Stimulated activated CD4-positive, alpha-beta T cell treated with anti-CD3 and anti-CD28 coated beads, Interleukin-2, amount 100 ng/mL, for 24 hours (primary cell): ENCODE measurements around the gene PNLIPRP2.

Source experiments
- DNase-seq, 2 donors: peaks; one replicate each; pipeline ENCODE4 v3.0.0-alpha.2; 2020

PNLIPRP2 gene

DNA sequence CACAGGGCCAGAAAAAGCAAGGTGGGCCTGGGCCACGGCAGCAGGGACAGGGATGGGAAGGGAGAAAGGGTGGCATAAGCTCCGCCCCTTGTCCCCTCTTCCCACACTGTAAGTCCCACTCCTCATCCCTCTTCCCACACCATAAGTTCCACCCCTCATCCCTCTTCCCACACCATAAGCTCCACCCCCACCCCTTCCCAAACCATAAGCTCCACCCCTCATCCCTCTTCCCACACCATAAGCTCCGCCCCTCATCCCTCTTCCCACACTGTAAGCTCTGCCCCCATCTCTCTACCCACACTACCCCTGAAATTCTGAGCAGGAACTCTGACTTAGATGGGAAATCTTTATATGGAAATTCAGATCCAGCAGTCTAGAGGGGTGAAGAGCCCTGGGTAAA lies 65.9 kb downstream of the PNLIPRP2 start:
- no peak for DNase-seq

DNA sequence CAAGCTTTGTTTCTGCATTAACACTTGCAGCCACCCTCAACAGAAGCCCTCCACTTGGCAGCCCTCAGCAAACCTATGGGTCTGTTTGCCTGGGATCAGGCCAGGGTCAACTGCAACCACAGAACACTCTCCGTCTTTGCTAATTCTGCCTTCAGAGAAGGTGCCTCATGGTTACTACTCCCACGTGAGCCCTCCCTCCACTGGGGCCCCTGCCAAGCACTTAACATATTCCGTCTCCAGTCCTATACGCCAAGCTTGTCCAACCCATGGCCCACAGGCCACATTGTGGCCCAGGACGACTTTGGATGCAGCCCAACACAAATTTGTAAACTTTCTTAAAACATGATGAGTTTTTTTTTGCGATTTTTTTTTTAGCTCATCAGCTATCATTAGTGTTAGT lies 66.9 kb downstream of the PNLIPRP2 start:
- DNase-seq = no peak

DNA sequence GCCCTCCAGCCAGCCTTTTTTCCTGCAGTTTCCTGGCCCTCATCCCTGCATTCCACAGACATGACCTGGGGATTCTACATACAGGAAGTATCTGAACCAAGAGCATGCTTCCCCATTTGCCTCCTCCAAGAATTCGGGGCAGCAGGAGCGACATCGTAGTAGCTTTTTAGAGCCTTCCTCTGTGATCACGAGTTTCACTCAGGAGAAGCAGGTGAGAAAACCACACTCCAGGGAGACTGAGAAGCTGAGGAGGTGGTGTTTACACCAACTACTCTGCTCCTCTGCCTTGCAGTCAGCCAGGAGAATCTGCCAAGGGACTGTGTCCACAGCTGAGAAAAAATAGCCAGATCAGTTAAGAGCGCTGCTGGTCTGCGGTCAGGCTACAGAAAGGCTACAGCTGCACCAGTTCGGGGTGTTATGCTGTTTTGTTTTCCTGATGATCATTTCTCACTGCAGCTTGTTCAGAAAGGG lies 67.5 kb downstream of the PNLIPRP2 start:
- DNase-seq = no peak

DNA sequence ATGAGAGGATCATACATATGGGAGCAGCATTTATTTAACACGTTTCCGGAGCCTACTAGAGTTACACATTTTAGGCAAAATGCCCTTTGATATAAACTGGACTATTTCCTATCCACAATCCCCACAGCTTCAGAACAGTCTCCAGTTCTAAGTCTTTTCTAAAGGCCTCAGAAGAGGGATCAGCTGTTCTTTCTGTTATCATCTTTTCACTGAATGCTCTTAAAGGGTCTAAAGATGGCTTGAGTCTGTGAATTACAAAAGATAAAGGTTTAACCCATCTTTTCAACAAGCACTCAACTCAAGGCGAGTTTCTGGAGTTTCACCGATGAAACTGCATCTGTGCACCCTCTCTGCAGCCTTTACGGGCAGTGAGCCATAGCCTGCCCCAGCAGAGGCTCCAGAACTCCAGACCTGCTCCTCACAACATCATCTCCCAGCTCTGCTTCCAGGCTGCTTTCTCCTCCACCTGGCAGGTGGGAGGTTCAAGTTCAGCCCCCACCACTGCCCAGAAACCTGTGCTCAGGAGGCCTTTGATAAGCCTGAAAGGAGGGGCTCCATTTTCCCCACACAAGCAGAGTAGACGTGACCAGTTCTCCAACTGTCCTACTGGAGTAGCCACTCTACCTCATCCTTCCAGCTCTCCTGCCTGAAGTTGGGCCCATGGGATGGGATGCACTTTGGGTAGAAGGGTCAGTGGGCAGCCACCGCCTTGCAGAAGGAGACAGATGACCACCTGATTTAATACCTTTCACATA lies 68.2 kb downstream of the PNLIPRP2 start:
- DNase-seq = no peak

DNA sequence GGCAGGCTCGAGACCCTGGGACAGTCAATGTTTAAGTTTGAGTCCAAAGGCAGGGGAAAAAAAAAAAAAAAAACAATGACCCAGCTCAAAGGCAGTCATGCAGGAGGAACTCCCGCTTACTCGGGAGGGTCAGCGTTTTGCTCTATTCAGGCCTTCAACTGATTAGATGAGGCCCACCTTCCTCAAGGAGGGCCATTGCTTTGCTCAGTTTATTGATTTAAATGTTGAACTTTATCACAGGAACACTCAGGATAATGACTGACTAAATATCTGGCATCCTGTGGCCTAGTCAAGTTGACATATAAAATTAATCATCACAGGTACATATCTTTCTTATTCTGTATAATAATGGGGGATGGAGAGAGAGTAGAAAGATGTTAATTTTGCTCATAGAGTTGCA lies 69.0 kb downstream of the PNLIPRP2 start:
- no peak for DNase-seq

DNA sequence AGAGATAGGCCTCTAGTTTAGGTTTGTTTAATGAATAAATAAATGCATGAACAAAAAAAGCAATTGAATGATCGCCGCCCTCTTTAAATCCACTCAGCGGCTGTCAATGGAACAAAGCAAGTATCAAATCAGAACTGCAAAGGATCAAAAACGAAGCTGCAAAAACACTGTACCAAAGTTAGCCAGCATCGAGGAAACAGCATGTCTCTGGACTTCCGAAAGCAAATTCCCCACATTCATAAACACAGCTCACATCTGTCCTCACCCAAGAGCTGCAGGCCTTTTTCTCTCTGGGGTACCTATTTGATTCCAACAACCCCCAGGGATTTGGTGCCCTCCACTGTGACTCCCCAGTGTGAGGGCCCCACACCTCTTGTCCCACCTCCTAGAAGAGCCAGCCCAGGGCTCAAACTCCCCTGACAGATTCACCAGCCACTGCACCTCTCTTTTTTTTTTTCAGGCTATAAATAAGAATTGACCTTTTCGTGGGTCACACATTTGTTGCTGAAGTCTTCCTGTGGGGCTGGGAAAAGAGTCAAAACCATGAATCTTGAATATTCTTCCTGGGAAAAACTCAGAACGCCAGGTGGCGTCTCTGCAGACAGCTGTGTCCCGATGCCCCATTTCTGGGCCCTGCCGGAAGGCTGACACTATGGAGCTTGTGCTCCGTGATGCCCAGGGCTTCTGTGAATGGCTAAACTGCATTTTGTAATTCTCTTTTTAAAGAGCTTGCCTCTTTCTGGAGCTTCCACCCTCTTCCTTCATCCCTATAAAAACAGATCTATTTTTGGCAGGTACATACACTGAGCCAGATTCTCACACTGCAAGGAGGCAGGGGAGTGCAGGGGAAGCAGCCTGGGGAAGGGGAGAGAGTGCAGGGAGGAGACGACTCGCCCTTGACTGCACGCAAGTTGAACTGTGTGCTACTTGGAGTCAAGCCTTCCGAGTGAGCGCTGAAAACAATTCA lies 69.9 kb downstream of the PNLIPRP2 start:
- DNase-seq = no peak

DNA sequence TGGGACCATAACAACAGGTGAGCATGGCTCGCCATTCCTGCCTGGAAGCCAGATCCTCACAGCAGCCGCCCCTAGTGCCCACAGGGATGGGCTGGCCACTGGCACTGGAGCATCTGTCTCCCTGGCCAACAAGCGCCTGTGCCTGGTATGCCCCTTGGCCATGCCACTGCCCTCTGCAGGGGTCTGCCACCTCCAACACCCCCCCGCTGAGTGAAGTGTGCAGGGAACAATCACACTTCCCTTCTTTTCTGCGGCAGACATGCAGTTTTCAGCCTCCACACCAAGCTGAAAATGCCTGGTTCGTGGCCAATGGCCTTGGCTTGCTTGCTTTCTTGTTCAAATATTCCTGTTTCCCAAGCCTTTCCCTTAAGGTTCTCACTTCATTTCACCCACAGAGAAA lies 70.9 kb downstream of the PNLIPRP2 start:
- DNase-seq = no peak

DNA sequence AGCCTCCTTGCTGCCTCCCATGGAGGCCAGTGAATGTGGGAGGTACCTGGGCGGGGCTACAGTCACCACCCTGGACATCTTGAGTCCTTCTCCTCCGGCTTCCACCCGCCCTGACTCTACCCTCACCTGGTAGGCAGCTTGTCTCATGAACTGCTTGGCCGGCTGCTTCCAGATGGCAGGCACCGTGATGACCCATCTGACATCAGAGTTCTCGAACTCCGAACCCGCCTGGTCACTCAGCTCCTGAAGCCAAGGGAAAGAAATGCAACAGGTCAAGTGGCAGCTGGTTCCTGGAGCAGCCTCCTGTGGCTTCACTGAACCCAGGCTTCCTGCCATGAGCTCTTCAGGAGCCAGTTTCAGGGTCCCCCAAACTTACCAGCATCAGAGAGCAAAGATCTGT lies 71.5 kb downstream of the PNLIPRP2 start:
- no peak for DNase-seq

DNA sequence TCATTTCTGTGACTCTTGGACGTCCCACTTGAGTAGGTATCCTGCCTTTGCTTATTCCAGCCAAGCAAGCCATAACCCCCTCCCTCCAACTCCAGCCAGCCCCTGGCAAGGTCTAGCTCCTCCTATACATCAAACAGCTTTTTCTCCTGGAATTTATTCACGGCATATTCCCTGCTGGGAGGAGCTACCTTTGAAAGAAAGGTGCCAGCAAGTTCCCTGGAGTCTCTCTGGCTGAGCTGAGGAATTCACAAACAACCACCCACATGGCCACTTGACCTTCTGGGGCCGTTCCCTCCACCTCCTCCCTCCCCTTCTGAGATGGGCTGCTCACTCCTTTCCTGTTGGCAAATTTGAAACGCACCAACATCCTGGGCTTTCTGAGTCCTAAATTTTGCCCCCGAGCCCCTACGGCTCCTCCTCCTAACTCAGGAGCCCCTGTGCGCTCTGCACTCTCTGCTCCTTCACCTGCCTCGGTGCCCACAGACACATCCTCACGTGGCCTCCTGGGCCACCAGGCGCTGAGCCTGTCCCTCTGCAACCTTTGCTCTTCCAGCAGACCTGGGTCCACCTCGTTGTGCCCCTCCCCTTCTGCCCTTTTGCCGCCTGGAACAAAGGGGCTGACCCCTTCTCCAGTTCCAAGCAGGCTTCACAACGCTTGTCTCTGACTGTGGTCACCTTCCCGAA lies 73.6 kb downstream of the PNLIPRP2 start:
- DNase-seq = no peak
